Common myeloid progenitor, CD34-positive (primary cell): Measurements from ENCODE around the gene FKBP9.
"Not testable (repeated sequence)": the region's sequence is repeated elsewhere in the genome, so short reads cannot be mapped to it uniquely, and the experiment has no call there.

Experiments
- CTCF ChIA-PET: fragments of 350-600 bp; sonication (Branson Sonifier 250); formaldehyde crosslinking; loops from one replicate; lab custom pipeline; 2021; ENCODE audit warnings: antibody characterized with exemption; lab: Charles Lee
- POLR2A ChIA-PET: fragments of 350-600 bp; sonication (Branson Sonifier 250); formaldehyde crosslinking; loops from one replicate; lab custom pipeline; 2021; ENCODE audit warnings: antibody characterized with exemption; lab: Charles Lee
- DNase-seq, 3 donors: peaks; one replicate each; pipeline versions ENCODE4 v3.0.0 to v3.0.0-alpha.2; 2013
- H3K27ac ChIP-seq, 2 experiments: 1 replicate in 1 of 2; 2 replicates in 1 of 2; pipeline ENCODE4 v1.7.0; 2013; ENCODE audit warnings: inconsistent platforms in 2 of 2, low read length in 2 of 2, mild to moderate bottlenecking in 2 of 2, low read depth in 1 of 2, moderate library complexity in 1 of 2; ENCODE audit not compliant: severe bottlenecking in 2 of 2, insufficient read depth in 1 of 2, poor library complexity in 1 of 2
- H3K27me3 ChIP-seq, 5 experiments: replicated peaks in 2 of 5; 1 replicate in 3 of 5; 2 replicates in 2 of 5; pipeline versions ENCODE4 v1.6.1 to v1.7.0; 2013; ENCODE audit warnings: low read length in 4 of 5, mild to moderate bottlenecking in 2 of 5, moderate library complexity in 2 of 5, inconsistent platforms in 1 of 5; ENCODE audit not compliant: insufficient read depth in 5 of 5, control insufficient read depth in 4 of 5
- H3K36me3 ChIP-seq, 4 experiments: 1 replicate in 2 of 4; 2 replicates in 2 of 4; pipeline versions ENCODE4 v1.6.1 to v1.7.0; 2013; ENCODE audit warnings: low read length in 3 of 4, control low read depth in 1 of 4, mild to moderate bottlenecking in 1 of 4; ENCODE audit not compliant: control insufficient read depth in 4 of 4, insufficient read depth in 4 of 4
- H3K4me1 ChIP-seq, 4 experiments: 1 replicate in 3 of 4; 2 replicates in 1 of 4; pipeline versions ENCODE4 v1.6.1 to v1.7.1; 2013; ENCODE audit warnings: low read length in 3 of 4, mild to moderate bottlenecking in 3 of 4, control low read depth in 1 of 4, inconsistent platforms in 1 of 4, moderate library complexity in 1 of 4; ENCODE audit not compliant: control insufficient read depth in 4 of 4, insufficient read depth in 4 of 4; ENCODE audit errors: control extremely low read depth in 1 of 4
- H3K4me3 ChIP-seq, 7 experiments: 1 replicate in 4 of 7; 2 replicates in 3 of 7; pipeline versions ENCODE4 v1.5.1 to v1.7.0; 2013; ENCODE audit warnings: mild to moderate bottlenecking in 7 of 7, low read length in 6 of 7, moderate library complexity in 6 of 7, inconsistent platforms in 2 of 7, low read depth in 2 of 7, control low read depth in 1 of 7; ENCODE audit not compliant: insufficient read depth in 4 of 7, control insufficient read depth in 1 of 7; ENCODE audit errors: extremely low read depth in 1 of 7
- H3K9me3 ChIP-seq, 5 experiments: 1 replicate in 4 of 5; 2 replicates in 1 of 5; pipeline versions ENCODE4 v1.6.1 to v1.7.1; 2013; ENCODE audit warnings: low read length in 4 of 5, mild to moderate bottlenecking in 2 of 5, inconsistent platforms in 1 of 5, low read depth in 1 of 5, moderate library complexity in 1 of 5; ENCODE audit not compliant: control insufficient read depth in 4 of 5, insufficient read depth in 2 of 5; ENCODE audit errors: control extremely low read depth in 1 of 5
- WGBS: methylation state at CpG from one replicate; pipeline ENCODE4 v1.1.5; 2013; ENCODE audit not compliant: insufficient coverage; 5-methylcytosine and 5-hydroxymethylcytosine counted together

The FKBP9 gene

DNA sequence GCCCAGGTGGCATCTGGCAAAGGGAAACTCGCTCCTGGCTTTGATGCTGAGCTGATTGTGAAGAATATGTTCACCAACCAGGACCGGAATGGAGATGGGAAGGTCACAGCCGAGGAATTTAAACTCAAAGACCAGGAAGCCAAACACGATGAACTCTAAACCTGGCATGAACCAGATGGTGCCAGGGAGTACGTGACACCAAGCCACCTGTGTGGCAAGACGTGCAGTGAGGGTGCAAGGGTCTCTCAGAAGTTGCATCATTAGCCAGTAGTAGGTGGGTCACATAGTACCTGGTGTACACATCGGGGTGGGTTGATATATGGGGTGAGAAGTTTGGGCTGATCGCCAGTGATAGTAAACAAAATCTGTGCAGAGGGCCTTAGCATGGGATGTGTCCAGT is 48.0 kb downstream of the FKBP9 start:
- H3K36me3 ChIP-seq, POLR2A ChIA-PET, H3K4me1 ChIP-seq, H3K27me3 ChIP-seq, CTCF ChIA-PET, H3K9me3 ChIP-seq, H3K4me3 ChIP-seq, DNase-seq, H3K27ac ChIP-seq: not testable (repeated sequence)
- 99% methylated on average over 7 of the region's 8 CpGs for WGBS

DNA sequence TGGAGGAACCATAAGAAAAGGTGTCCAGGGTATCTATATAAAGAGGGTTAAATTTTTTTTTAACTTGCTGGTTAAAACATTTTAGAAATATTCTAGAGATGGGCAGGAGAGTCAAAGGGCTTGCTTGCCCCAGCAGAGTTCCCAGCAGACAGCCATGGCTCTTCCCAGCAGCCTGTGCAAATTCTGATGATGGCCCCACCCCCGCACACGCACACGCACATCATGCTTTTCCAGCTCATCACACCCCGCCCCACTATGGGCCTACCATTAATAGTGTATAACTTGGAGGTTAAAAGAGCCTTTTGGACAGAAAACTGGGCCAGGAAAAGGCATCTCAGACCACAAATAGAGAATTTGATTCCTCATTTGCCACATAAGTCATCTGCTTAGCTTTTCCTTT is 48.5 kb downstream of the FKBP9 start:
- H3K27ac ChIP-seq, H3K36me3 ChIP-seq, H3K9me3 ChIP-seq, H3K27me3 ChIP-seq, H3K4me3 ChIP-seq, POLR2A ChIA-PET, H3K4me1 ChIP-seq, CTCF ChIA-PET, DNase-seq: not testable (repeated sequence)
- WGBS: no CpG with 5 or more reads among the region's 4 CpGs

DNA sequence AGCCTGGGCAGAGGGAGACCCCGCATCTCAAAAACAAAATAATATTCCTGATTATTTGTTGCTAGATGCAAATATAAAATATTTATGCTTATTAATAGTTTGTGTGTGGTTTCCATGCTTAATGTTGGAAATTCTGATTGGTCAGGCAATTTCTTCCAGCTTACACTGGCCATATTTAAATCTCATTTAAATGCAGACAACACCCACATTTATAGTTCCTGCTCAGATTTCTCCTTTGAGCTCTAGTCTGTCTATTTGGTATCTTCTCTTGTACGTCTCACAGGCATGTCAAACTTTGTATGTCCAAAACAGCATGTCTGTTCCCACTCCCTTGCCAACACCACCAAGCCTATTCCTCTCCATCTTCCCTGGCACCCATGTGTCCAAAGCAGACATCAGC is 52.5 kb downstream of the FKBP9 start:
- ChIA-PET CTCF (interaction anchor here (1.0 kb wide), 1 partner anchor 16 kb away, joined by 3 read pairs; no protein-coding TSS in a partner anchor), POLR2A (no interaction called here)

DNA sequence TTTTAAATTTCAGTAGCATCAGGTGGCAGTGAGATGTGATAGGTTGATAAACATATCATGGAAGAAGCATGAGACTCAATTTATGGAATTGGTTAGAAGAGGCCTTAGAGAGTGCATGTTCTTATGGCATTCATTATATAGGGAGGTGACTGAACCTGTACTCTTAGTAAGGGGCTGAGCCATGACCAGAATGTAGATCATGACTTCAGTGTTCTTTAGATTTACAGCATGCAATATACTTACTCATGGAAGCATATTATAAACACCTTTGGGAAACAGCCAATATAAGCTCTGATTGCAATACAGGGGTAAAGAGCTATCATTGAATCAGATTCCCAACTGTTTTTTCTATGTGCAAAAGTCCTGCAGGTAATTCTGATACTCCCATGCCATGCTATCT is 55.1 kb downstream of the FKBP9 start:
- DNase-seq: no peak

More for the DNA sequence above, 52.5 kb downstream of the FKBP9 start:
- H3K27me3 ChIP-seq: no peaks in the 10 kb centered on the region
- peaks cover 0 to 4% (median 0%) of the 10 kb centered on the region in 4 experiments for H3K4me1 ChIP-seq
- no peak overlapping the region for H3K27ac ChIP-seq
- WGBS: 89% methylated on average over 1 of the region's 2 CpGs
- no peak for DNase-seq
- no peaks in the 10 kb centered on the region for H3K9me3 ChIP-seq
- H3K36me3 ChIP-seq: peaks cover 10 to 28% (median 15%) of the 10 kb centered on the region in 4 experiments
- no peak overlapping the region for H3K4me3 ChIP-seq

DNA sequence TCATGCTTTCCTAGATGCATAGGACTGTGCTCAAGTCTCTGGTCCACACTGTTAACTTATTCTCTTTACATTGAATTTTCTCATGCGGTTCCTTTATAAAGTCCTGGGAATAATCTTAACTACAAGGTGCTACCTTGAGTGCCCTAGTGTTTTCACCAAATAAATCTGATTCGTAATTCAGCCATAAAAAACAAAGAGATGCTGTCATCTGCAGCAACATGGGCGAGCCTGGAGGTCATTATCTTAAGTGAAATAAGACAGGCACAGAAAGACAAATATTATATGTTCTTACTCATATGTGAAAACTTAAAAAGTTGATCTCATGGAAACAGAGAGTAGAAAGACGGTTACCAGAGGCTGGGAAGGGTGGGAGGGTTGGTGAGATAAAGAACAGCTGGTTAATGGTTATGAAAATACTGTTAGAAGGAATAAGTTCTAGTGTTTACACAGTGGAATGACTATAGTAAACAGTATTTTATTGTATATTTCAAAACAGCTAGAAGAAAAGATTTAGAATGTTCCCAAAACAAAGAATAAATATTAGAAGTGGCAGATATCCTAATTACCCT is 67.0 kb downstream of the FKBP9 start:
- H3K27me3 ChIP-seq: no peaks in the 10 kb centered on the region
- no peak for DNase-seq
- H3K27ac ChIP-seq: no peak overlapping the region
- no peaks in the 10 kb centered on the region for H3K9me3 ChIP-seq
- peaks cover 9 to 57% (median 30%) of the 10 kb centered on the region in 4 experiments for H3K36me3 ChIP-seq
- POLR2A ChIA-PET: no interaction called here
- 92% methylated on average over 1 of the region's 4 CpGs for WGBS
- no peak overlapping the region for H3K4me3 ChIP-seq
- CTCF ChIA-PET: interaction anchor here (1.7 kb wide), 1 partner anchor 24 kb away, joined by 5 read pairs; no protein-coding TSS in a partner anchor
- H3K4me1 ChIP-seq: no peaks in the 10 kb centered on the region

More for the DNA sequence above, 55.1 kb downstream of the FKBP9 start:
- no peaks in the 10 kb centered on the region for H3K9me3 ChIP-seq
- H3K4me1 ChIP-seq: peaks cover 0 to 4% (median 0%) of the 10 kb centered on the region in 4 experiments
- ChIA-PET CTCF (interaction anchor here (1.0 to 1.8 kb wide), 3 partner anchors 17 to 96 kb away, joined by 3 to 4 read pairs (median 3); no protein-coding TSS in a partner anchor), POLR2A (no interaction called here)
- no peaks in the 10 kb centered on the region for H3K27me3 ChIP-seq
- H3K36me3 ChIP-seq: peaks cover 15 to 51% (median 21%) of the 10 kb centered on the region in 4 experiments
- H3K4me3 ChIP-seq: no peak overlapping the region
- no peak overlapping the region for H3K27ac ChIP-seq

DNA sequence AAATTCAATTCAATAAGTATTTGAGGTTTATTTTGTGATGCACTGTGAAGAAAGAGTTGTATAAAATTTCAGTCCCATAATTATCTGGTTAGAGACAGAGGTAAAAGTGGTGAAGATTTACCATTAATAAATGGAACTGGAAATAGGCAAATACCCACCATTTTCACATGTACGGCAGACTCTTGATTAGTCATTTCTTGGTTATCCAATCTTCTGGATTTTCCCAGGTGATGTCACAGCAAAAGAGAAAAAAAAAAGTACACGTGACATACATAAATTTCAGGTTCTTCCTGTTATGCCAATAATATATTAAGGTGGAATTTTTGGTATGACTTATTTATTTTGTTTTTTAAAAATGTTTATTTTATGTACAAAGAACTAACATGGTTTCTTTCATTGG is 78.5 kb downstream of the FKBP9 start:
- no peak overlapping the region for H3K27ac ChIP-seq
- ChIA-PET POLR2A (interaction anchor here (0.6 kb wide), 1 partner anchor 12 kb away, joined by 3 read pairs; no protein-coding TSS in a partner anchor), CTCF (interaction anchor here (1.1 kb wide), 1 partner anchor 9 kb away, joined by 4 read pairs; no protein-coding TSS in a partner anchor)
- WGBS: 100% methylated on average over 1 of the region's 2 CpGs
- peaks cover 3 to 5% (median 3%) of the 10 kb centered on the region in 4 experiments for H3K36me3 ChIP-seq
- H3K4me3 ChIP-seq: no peak overlapping the region
- H3K4me1 ChIP-seq: peaks cover 7 to 25% (median 18%) of the 10 kb centered on the region in 4 experiments
- H3K27me3 ChIP-seq: no peaks in the 10 kb centered on the region
- no peaks in the 10 kb centered on the region for H3K9me3 ChIP-seq
- DNase-seq: no peak

DNA sequence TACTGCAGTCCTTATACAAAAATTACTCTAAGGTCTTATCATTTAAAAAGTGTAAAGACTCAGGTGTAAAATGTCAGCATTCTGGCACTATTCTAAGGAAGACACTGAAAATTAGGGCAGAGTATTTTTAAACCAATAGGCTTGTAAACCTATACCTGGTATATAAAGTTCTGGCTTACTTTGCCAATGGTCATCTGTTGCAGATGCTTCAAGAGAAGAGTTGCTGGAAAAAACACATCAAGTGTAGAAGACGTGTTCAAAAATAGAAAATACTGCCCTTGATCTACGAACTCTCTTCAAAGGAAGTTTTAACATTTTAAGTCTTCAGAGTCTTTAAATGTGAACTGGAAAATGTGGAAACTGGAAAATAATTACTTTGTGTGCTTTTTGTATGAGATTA is 81.4 kb downstream of the FKBP9 start:
- ChIA-PET POLR2A (interaction anchor here (1.2 kb wide), 1 partner anchor 163 kb away, joined by 3 read pairs; no protein-coding TSS in a partner anchor), CTCF (interaction anchor here (2.6 to 2.8 kb wide), 3 partner anchors 11 to 16 kb away, joined by 10 to 22 read pairs (median 13); no protein-coding TSS in a partner anchor)
- WGBS: 40% methylated on average over 2 of the region's 2 CpGs
- Histone ChIP-seq H3K27ac (no peak overlapping the region), H3K36me3 (peaks cover 3 to 6% (median 4%) of the 10 kb centered on the region in 4 experiments), H3K4me3 (peak overlapping the region in 2 of 7 experiments; percentile 57 to 75), H3K4me1 (peaks cover 19 to 46% (median 32%) of the 10 kb centered on the region in 4 experiments), H3K9me3 (no peaks in the 10 kb centered on the region), H3K27me3 (no peaks in the 10 kb centered on the region)
- DNase-seq: no peak
